ENCODE results near the gene NUP210. TPM values are rescaled to one million over a fixed set of nuclear protein-coding genes. Genes with fewer than 3 reads are reported as not detected.
"Not testable (repeated sequence)": the region's sequence is repeated elsewhere in the genome, so short reads cannot be mapped to it uniquely, and the experiment has no call there.

The NUP210 gene
- polyA plus RNA-seq, 3 donors from 2014 or later = 10.9 to 120 (median 36.7) TPM

DNA sequence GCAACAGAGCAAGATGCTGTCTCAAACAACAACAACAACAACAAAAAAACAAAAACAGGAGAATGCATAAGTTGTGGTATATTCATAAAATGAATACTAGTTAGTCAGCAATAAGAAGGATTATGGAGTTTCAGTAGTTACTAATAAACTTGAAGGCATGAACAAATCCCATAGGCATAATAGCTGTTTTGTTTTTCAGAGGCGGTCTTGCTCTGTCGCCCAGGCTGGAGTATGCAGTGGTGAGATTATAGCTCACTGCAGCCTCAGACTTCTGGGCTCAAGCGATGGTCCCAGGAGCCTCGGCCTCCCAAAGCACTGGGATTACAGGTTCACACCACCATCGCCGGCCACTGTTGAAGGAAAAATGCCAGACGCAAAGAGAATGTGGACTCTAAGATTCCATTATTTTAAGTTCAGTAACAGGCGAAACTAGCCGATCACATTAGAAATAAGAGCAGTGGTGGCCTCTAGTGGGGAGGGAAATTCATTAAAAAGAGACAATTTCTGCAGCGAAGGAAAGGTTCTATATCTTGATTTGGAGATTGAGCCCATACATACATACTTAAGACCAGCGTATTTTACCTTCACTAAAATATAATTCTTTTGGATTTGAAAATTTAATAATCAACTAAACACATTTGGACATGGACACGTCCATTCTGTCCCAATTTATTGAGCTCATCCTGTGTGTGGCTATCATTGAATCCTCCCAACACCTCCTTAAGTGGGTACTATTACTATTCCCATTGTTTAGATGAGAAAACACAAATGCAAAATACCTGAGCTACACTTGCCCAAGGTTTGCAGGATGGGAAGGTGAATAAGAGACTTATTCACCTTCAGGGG, 32.6 kb upstream of the NUP210 start:
- Mint-ChIP-seq H3K4me3 (peak overlapping the region; percentile 91 to 97 (median 94)), H3K36me3 (no peaks in the 10 kb centered on the region), H3K4me1 (peaks cover 16 to 20% of the 10 kb centered on the region in 2 donors), H3K9me3 (no peaks in the 10 kb centered on the region), H3K27ac (peak overlapping the region; percentile 59 to 93 (median 87)), H3K27me3 (ENCODE audit: low read depth in 3 of 3) (peaks cover 0 to 3% (median 1%) of the 10 kb centered on the region in 3 donors)
- DNase-seq = peak; percentile 49 to 58 (median 51)

DNA sequence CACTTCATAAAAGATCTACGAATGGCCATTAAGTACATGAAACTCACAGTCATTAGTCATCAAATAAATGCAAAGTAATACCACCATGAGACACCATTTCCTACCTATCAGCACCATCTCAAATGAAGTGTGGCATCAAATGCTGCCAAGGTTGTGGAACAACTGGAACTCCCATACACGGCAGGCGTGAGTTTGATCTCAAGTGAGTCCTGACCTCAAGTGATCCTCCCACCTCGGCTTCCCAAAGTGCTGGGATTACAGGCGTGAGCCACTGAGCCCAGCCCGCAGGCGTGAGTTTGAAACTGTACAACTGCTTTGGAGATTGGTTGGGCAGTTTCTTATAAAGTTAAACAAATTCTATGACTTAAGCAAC, 31.2 kb upstream of the NUP210 start:
- Mint-ChIP-seq H3K27me3 (ENCODE audit: low read depth in 3 of 3) (peaks cover 0 to 3% (median 0%) of the 10 kb centered on the region in 3 donors), H3K27ac (peak overlapping the region; percentile 65 to 94 (median 90)), H3K4me3 (peak overlapping the region; percentile 91 to 97 (median 94)), H3K4me1 (peaks cover 16 to 20% of the 10 kb centered on the region in 2 donors), H3K36me3 (no peaks in the 10 kb centered on the region), H3K9me3 (no peaks in the 10 kb centered on the region)
- DNase-seq = no peak

DNA sequence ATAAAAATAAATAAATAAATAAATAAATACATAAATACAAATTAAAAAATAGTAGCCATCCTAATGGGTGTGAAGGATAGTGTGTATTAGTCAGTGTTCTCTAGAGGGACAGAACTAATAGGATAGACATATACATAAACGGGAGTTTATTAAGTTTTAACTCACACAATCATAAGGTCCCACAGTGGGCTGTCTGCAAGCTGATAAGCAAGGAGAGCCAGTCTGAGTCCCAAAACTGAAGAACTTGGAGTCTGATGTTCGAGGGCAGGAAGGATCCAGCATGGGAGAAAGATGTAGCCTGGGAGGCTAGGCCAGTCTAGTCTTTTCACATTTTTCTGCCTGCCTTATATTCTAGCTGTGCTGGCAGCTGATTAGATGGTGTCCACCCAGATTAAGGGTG, 22.8 kb upstream of the NUP210 start:
- not testable (repeated sequence) for H3K4me1 Mint-ChIP-seq; H3K27ac Mint-ChIP-seq; DNase-seq; H3K27me3 Mint-ChIP-seq (ENCODE audit: low read depth in 3 of 3); H3K36me3 Mint-ChIP-seq; H3K9me3 Mint-ChIP-seq; H3K4me3 Mint-ChIP-seq

DNA sequence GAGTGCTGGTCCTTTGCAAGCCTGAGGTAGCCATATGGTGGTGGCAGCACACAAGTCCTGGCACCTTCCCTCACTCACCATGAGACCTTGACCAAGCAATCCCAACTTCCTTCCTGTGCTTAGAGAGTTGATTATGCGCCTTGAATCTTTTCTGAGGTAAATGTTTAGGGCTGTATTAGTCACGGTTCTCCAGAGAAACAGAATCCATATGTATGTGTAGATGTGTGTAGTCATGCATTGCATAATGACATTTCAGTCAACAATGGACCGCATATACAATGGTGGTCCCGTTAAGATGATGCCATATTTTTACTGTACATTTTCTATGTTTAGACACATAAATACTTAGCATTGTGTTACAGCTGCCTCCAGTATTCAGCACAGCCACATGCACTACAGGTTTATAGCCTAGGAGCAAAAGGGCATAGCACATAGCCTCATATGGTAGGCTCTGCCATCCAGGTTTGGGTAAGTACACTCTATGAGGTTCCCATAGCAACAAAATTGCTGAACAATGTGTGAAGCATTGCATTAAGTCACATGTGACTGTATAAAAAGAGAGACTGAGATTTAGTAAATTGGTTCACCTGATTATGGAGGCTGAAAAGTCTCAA, 20.2 kb upstream of the NUP210 start:
- Mint-ChIP-seq H3K4me1 (no peaks in the 10 kb centered on the region), H3K27ac (no peak overlapping the region), H3K27me3 (ENCODE audit: low read depth in 3 of 3) (peaks cover 2 to 4% (median 2%) of the 10 kb centered on the region in 3 donors), H3K9me3 (no peaks in the 10 kb centered on the region), H3K4me3 (no peak overlapping the region), H3K36me3 (no peaks in the 10 kb centered on the region)
- no peak for DNase-seq

DNA sequence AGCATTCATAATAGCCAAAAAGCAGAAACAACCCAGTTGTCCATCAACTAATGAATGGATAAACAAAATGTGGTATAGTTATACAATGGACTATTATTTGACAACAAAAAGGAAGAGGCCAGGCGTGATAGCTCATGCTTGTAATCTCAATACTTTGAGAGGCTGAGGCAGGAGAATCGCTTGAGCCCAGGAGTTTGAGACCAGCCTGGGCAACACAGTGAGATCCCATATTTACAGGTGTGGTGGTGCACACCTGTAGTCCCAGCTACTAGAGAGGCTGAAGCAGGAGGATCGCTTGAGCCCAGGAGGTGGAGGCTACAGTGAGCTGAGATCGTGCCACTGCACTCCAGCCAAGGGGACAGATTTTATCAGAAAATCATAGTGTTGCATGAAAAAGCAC, 16.1 kb upstream of the NUP210 start:
- not testable (repeated sequence) for H3K27me3 Mint-ChIP-seq (ENCODE audit: low read depth in 3 of 3); H3K36me3 Mint-ChIP-seq; H3K9me3 Mint-ChIP-seq; H3K27ac Mint-ChIP-seq; H3K4me1 Mint-ChIP-seq; H3K4me3 Mint-ChIP-seq; DNase-seq

DNA sequence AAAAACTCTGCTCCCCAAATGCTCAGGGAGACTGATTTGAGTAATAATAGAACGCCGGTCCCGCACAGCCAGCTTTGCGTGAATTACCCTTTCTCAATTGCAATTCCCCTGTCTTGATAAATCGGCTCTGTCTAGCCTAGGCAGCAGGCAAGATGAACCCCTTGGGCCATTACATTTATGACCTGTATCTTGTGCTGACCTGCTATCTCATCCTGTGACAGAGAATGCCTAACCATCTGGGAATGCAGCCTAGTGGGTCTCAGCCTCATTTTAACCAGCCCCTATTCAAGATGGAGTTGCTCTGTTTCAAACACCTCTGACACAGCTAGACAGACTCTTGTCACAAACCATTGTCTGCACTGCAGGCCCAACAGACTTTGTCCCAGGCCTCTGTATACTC, 13.8 kb upstream of the NUP210 start:
- Mint-ChIP-seq H3K27me3 (ENCODE audit: low read depth in 3 of 3) (peaks cover 0 to 4% (median 4%) of the 10 kb centered on the region in 3 donors), H3K27ac (no peak overlapping the region), H3K9me3 (no peaks in the 10 kb centered on the region), H3K4me3 (no peak overlapping the region), H3K4me1 (peaks cover 0 to 2% of the 10 kb centered on the region in 2 donors), H3K36me3 (no peaks in the 10 kb centered on the region)
- DNase-seq = no peak

DNA sequence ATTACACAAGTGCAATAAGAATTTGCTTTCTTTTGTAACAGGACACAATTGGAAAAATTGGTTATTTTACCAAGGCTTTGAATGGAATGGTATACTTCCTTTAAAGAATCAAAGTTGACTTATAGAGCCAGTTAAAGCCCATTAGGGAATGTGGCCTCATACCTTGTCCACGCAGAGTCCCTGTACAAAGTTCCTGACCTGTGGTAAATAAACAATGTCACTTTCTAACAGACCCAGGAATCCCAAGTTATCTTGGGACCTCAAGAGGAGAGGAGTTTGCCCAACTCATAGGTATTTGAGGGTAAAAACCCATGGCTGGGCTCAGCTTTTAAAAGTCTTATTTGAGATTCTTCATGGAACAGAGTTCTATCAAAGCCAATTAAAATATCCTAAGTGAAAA, 12.0 kb upstream of the NUP210 start:
- Mint-ChIP-seq H3K4me1 (peaks cover 7 to 8% of the 10 kb centered on the region in 2 donors), H3K36me3 (no peaks in the 10 kb centered on the region), H3K27me3 (ENCODE audit: low read depth in 3 of 3) (peaks cover 0 to 4% (median 2%) of the 10 kb centered on the region in 3 donors), H3K4me3 (no peak overlapping the region), H3K9me3 (no peaks in the 10 kb centered on the region), H3K27ac (no peak overlapping the region)
- DNase-seq = no peak

DNA sequence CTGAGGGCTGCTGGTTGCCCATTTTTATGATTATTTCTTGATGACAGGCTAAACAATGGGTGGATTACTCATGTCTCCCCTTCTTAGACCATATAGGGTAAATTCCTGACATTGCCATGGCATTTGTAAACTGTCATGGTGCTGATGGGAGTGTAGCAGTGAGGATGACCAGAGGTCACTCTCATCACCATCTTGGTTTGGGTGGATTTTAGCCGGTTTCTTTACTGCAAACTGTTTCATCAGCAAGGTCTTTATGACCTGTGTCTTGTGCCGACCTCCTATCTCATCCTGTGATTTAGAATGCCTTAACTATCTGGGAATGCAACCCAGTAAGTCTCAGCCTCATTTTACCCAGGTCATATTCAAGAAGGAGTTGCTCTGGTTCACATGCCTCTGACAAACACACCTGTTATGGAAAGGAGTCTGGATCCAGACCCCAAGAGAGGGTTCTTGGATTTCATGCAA, 10.3 kb upstream of the NUP210 start:
- H3K4me3 Mint-ChIP-seq; DNase-seq; H3K4me1 Mint-ChIP-seq; H3K27ac Mint-ChIP-seq; H3K27me3 Mint-ChIP-seq (ENCODE audit: low read depth in 3 of 3); H3K36me3 Mint-ChIP-seq; H3K9me3 Mint-ChIP-seq: not testable (repeated sequence)

DNA sequence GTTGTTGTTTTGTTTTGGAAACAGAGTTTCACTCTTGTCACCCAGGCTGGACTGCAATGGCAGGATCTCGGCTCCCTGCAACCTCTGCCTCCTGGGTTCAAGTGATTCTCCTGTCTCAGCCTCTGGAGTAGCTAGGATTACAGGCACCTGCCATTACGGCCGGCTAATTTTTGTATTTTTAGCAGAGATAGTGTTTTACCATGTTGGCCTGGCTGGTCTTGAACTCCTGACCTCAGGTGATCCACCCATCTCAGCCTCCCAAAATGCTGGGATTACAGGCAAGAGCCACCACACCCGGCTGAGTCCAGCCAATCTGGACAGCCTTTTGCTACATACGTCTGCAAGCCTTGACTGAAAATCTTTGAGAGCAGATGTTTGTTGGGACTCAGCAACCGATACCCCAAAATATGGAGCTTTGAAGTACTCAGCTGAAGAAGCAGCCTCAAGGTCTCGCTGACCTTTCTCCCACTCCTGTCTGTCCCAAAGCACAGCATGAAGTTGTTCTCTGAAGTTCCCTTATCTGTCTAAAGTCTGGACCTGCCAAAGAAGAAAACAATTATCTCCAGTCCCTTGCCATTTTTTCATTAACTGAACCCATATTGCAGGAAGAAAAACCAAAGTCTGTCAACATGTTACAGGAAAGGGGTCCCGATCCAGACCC, 9.6 kb upstream of the NUP210 start:
- no peak overlapping the region for H3K4me3 Mint-ChIP-seq
- peaks cover 7 to 8% of the 10 kb centered on the region in 2 donors for H3K4me1 Mint-ChIP-seq
- no peak overlapping the region for H3K27ac Mint-ChIP-seq
- H3K27me3 Mint-ChIP-seq (ENCODE audit: low read depth in 3 of 3) = peaks cover 0 to 2% (median 0%) of the 10 kb centered on the region in 3 donors
- no peaks in the 10 kb centered on the region for H3K36me3 Mint-ChIP-seq
- H3K9me3 Mint-ChIP-seq = no peaks in the 10 kb centered on the region
- no peak for DNase-seq

DNA sequence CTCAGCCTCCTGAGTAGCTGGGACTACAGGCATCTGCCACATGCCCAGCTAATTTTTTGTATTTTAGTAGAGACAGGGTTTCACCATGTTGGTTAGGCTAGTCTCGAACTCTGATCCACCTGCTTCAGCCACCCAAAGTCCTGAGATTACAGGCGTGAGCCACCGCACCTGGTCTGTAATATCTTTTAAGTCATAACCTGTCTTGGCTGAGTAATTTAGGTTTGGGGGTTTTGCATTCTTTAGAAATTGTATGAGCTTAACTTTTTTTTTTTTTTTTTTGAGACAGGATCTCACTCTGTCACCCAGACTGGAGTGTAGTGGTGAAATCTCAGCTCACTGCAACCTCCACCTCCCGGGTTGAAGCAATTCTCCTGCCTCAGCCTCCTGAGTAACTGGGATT, 8.6 kb upstream of the NUP210 start:
- H3K4me3 Mint-ChIP-seq; H3K27me3 Mint-ChIP-seq (ENCODE audit: low read depth in 3 of 3); DNase-seq; H3K9me3 Mint-ChIP-seq; H3K36me3 Mint-ChIP-seq; H3K4me1 Mint-ChIP-seq: not testable (repeated sequence)
- H3K27ac Mint-ChIP-seq = peak overlapping the region in 1 of 6 donors; percentile 22

DNA sequence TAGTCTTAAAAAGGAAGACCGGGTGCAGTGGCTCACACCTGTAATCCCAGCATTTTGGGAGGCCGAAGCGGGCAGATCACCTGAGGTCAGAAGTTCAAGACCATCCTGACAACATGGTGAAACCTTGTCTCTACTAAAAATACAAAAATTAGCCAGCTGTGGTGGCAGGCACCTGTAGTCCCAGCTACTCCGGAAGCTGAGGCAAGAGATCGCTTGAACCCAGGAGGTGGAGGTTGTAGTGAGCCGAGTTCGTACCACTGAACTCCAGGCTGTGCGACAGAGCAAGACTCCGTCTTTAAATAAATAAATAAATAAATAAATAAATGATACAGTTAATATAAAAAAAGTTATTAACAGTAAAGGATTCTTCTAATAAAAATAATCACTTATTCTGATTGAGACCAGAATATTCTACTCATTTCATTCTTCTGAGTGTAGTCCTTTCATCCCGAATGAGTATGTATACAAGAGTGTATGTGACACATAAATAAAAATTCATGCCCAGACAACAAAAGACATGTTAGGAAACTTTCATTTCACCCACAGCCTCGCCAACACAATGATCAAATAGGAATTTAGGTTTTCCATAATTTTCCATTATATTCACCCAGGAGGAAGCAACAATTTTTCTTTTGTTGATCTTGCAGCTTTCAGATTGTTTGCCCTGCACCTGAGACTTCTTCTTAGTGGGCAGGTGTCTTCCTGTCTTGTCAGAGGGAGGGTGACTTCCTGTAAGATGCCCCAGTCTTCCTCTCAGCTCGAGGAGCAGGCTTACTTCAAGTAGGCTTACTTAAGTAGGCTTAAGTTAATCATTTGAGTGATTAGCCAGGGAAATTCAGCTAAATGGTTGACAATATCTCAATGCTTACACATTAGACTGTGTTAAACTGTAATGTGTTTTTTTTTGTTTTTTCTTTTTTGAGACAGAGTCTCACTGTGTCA, 7.8 kb upstream of the NUP210 start:
- no peaks in the 10 kb centered on the region for H3K9me3 Mint-ChIP-seq
- no peaks in the 10 kb centered on the region for H3K36me3 Mint-ChIP-seq
- no peak overlapping the region for H3K4me3 Mint-ChIP-seq
- H3K4me1 Mint-ChIP-seq = peaks cover 7 to 8% of the 10 kb centered on the region in 2 donors
- peak overlapping the region in 4 of 6 donors; percentile 22 to 72 (median 36) for H3K27ac Mint-ChIP-seq
- no peak for DNase-seq
- H3K27me3 Mint-ChIP-seq (ENCODE audit: low read depth in 3 of 3) = peaks cover 0 to 2% (median 0%) of the 10 kb centered on the region in 3 donors

DNA sequence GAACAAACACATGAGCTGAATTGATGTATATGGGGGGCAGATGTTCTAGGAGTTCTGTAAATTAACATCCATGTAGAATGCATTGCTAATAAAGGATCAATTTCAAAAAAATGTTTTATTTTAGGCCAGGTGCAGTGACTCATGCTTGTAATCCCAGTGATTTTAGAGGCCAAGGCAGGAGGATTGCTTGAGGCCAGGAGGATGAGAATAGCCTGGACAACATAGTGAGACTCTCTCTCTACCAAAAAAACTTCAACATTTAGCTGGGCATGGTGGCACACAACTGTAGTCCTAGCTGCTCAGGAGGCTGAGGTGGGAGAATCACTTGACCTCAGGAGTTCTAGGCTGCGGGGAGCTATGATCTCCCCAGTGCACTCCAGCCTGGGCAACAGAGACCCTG, 6.5 kb upstream of the NUP210 start:
- no peak overlapping the region for H3K27ac Mint-ChIP-seq
- no peak overlapping the region for H3K4me3 Mint-ChIP-seq
- peaks cover 0 to 2% (median 0%) of the 10 kb centered on the region in 3 donors for H3K27me3 Mint-ChIP-seq (ENCODE audit: low read depth in 3 of 3)
- H3K9me3 Mint-ChIP-seq = no peaks in the 10 kb centered on the region
- H3K36me3 Mint-ChIP-seq = no peaks in the 10 kb centered on the region
- H3K4me1 Mint-ChIP-seq = peaks cover 8 to 11% of the 10 kb centered on the region in 2 donors
- no peak for DNase-seq

DNA sequence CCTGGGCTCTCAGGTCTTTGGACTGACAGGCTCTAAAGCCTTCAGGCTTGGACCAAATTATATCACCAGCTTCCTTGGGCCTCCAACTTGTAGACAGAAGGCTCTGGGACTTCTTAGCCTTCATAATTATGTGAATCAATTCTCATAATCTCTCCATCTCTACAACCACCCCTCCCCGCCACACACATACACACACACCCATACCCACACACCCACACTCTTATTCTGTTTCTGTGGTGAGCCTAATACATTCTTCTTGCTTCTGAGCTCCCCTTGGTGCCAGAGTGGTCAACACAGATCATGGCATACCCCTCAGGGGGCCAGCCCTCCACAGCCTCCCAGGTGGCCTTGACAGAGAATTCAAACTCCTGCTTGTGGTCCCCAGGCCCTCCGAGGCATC, 5.6 kb upstream of the NUP210 start:
- peaks cover 17 to 20% of the 10 kb centered on the region in 2 donors for H3K4me1 Mint-ChIP-seq
- H3K36me3 Mint-ChIP-seq = no peaks in the 10 kb centered on the region
- no peak overlapping the region for H3K4me3 Mint-ChIP-seq
- H3K27me3 Mint-ChIP-seq (ENCODE audit: low read depth in 3 of 3) = peaks cover 4 to 10% (median 5%) of the 10 kb centered on the region in 3 donors
- DNase-seq = no peak
- peak overlapping the region in 2 of 6 donors; percentile 31 to 40 for H3K27ac Mint-ChIP-seq
- H3K9me3 Mint-ChIP-seq = no peaks in the 10 kb centered on the region

All from immature natural killer cell (primary cell).